DOHH2 (cell line): Measurements from ENCODE around the gene GORASP1.

Source experiments
- EZH2phosphoT487 ChIP-seq: fragments of 200-600 bp; sonication (generic); IDR thresholded peaks from 2 replicates; pipeline ENCODE4 v1.6.1; 2017; ENCODE audit warnings: borderline replicate concordance, mild to moderate bottlenecking, antibody characterized with exemption, low read length, moderate library complexity, mixed read lengths
- TF ChIP-seq, protein P1 (sequence below): fragments of 200-600 bp; sonication (generic); IDR thresholded peaks from one replicate; pipeline ENCODE4 v1.5.1; 2014; ENCODE audit warnings: antibody characterized with exemption, mild to moderate bottlenecking, low read depth, low read length; ENCODE audit not compliant: poor library complexity, severe bottlenecking

DNA sequence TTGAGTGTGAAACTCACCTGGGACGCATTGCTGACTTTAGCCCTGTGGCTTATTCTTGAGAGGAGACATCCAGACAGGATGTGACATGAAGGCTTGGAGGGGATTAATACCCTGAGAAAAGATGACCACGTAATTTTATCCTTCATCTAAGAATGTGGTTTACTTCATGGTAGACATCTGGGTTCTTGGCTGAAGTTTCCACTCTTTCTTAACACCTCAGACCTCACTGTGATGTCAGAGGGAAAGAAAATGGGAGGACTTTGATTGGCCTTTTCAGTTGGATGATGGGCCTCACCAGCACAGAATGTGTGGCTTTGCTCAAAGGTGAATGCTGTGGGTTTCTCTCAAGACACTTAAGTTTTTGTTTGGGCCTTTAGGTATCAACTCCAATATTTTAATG lies 16.5 kb downstream of the GORASP1 start:
- TF ChIP-seq, protein P1, sequence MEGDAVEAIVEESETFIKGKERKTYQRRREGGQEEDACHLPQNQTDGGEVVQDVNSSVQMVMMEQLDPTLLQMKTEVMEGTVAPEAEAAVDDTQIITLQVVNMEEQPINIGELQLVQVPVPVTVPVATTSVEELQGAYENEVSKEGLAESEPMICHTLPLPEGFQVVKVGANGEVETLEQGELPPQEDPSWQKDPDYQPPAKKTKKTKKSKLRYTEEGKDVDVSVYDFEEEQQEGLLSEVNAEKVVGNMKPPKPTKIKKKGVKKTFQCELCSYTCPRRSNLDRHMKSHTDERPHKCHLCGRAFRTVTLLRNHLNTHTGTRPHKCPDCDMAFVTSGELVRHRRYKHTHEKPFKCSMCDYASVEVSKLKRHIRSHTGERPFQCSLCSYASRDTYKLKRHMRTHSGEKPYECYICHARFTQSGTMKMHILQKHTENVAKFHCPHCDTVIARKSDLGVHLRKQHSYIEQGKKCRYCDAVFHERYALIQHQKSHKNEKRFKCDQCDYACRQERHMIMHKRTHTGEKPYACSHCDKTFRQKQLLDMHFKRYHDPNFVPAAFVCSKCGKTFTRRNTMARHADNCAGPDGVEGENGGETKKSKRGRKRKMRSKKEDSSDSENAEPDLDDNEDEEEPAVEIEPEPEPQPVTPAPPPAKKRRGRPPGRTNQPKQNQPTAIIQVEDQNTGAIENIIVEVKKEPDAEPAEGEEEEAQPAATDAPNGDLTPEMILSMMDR = no peak
- TF ChIP-seq EZH2phosphoT487 = no peak
